ENCODE data around the gene AHRR. TPM values are rescaled to one million over a fixed set of nuclear protein-coding genes. Genes with fewer than 3 reads are reported as not detected.

The AHRR gene
- total RNA-seq, 1 experiment from 2014 or later, result 1.9 TPM

DNA sequence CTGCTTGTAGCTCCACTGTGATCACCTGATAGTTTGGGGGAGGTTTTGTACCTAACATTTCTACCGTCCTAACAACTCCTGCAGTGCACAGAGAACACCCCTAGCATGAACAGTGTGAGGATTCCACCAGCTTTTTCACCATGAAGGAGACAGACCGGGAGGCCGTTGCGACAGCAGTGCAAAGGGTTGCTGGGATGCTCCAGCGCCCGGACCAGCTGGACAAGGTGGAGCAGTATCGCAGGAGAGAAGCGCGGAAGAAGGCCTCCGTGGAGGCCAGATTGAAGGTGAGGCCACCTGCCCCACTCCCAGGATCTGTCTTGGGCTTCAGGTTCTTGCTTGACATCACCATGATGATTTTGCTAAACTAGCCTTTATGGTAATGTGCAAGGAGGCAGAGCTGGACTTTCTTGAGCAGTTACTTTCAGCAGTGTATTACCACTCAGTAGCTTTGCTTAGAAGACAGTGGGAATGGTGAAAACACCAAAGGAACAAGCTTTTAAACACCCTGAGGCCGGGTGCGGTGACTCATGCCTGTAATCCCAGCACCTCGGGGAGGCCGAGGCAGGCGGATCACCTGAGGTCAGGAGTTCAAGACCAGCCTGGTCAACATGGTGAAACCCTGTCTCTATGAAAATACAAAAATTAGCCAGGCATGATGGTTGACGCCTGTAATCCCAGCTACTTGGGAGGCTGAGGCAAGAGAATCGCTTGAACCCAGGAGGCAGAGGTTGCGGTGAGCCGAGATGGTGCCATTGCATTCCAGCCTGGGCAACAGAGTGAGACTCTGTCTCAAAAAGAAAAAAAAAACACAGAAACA is 124.8 kb downstream of the AHRR start:
- H3K9ac ChIP-seq (ENCODE audit: low read length), result no peak overlapping the region
- CTCF ChIA-PET, result interaction anchor here (0.6 to 1.2 kb wide), 9 partner anchors 23 to 247 kb away, joined by 3 to 9 read pairs (median 5); partner anchors contain the start of gene TPPP

DNA sequence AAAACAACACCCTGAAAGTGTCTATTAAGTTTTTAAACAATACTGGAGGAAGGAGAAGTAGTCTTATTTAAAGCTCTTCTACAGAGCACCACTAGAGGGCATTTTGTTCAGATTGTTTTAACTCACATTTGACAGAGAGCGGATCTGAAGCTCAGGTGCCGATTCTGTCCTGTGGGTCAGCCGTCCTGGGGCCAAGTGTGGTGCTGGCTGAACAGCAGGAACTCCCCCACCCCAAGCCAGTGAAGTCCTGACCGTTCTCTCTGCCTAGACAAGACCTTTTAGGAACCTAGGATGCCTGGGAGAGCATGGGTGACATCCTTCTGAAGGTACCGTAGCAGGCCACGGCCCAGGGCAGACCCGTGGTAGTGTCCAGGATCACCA is 125.4 kb downstream of the AHRR start:
- H4K20me1 ChIP-seq (ENCODE audit: low read length), result no peaks in the 10 kb centered on the region
- peak; percentile 66 for DNase-seq
- peak; percentile 16; the same call in 1 of the 2 replicates for ATAC-seq
- peaks cover 51% of the 10 kb centered on the region for H3K79me2 ChIP-seq (ENCODE audit: low read length)
- H3K9me3 ChIP-seq (ENCODE audit: low read length), result peaks cover 8% of the 10 kb centered on the region
- H3K4me1 ChIP-seq (ENCODE audit: insufficient read depth, low read length), result peaks cover 16% of the 10 kb centered on the region
- H3K4me2 ChIP-seq (ENCODE audit: low read length), result no peak overlapping the region
- no TSS peak for BruUV-seq (replicated peaks)
- H3K27ac ChIP-seq (ENCODE audit: low read length), result no peak overlapping the region
- ChIA-PET POLR2A (ENCODE audit: unreplicated experiment) (no interaction called here), CTCF (interaction anchor here (0.7 to 1.2 kb wide), 6 partner anchors 23 to 130 kb away, joined by 3 to 9 read pairs (median 4); no protein-coding TSS in a partner anchor)
- intact Hi-C loops (cut with micrococcal nuclease), result loop anchor here (10.0 kb wide), 1 partner anchor 168 kb away; the partner anchor contains the start of gene CEP72
- H2AFZ ChIP-seq (ENCODE audit: low read length), result no peak overlapping the region
- H3K9ac ChIP-seq (ENCODE audit: low read length), result no peak overlapping the region
- no peaks in the 10 kb centered on the region for H3K9me2 ChIP-seq (replicated peaks; ENCODE audit: low read length)
- H3K4me3 ChIP-seq (ENCODE audit: low read length), result no peak overlapping the region
- H3K36me3 ChIP-seq (ENCODE audit: low read depth, low read length), result peaks cover 54% of the 10 kb centered on the region
- no peaks in the 10 kb centered on the region for H3K27me3 ChIP-seq (ENCODE audit: low read length)
- no peaks in the 10 kb centered on the region for H3F3A ChIP-seq (ENCODE audit: low read length, unreplicated experiment)
- TF ChIP-seq CTCF (conservative IDR thresholded peaks at IDR 0.05; ENCODE audit: low read depth, low read length) (peak; percentile 72), EZH2 (IDR thresholded peaks at IDR 0.05; ENCODE audit: low read length, unreplicated experiment) (no peak)

More for the DNA sequence above, 124.8 kb downstream of the AHRR start:
- POLR2A ChIA-PET (ENCODE audit: unreplicated experiment), result no interaction called here
- intact Hi-C loops (cut with micrococcal nuclease), result loop anchor here (10.0 kb wide), 1 partner anchor 169 kb away; the partner anchor contains the start of gene CEP72
- H3K9me3 ChIP-seq (ENCODE audit: low read length), result peaks cover 2% of the 10 kb centered on the region
- no peak overlapping the region for H3K4me3 ChIP-seq (ENCODE audit: low read length)
- H3K27ac ChIP-seq (ENCODE audit: low read length), result no peak overlapping the region
- TF ChIP-seq CTCF (conservative IDR thresholded peaks at IDR 0.05; ENCODE audit: low read depth, low read length), result no peak
- TF ChIP-seq EZH2phosphoT487 (IDR thresholded peaks at IDR 0.05; ENCODE audit: borderline replicate concordance, low read length), result no peak
- no peak for TF ChIP-seq EZH2 (IDR thresholded peaks at IDR 0.05; ENCODE audit: low read length, unreplicated experiment)
- H2AFZ ChIP-seq (ENCODE audit: low read length), result no peak overlapping the region
- BruUV-seq (replicated peaks), result no TSS peak
- no peak for ATAC-seq
- no peak for DNase-seq
- no peaks in the 10 kb centered on the region for H4K20me1 ChIP-seq (ENCODE audit: low read length)
- peaks cover 18% of the 10 kb centered on the region for H3K4me1 ChIP-seq (ENCODE audit: insufficient read depth, low read length)
- no peaks in the 10 kb centered on the region for H3K27me3 ChIP-seq (ENCODE audit: low read length)
- H3K9me2 ChIP-seq (replicated peaks; ENCODE audit: low read length), result no peaks in the 10 kb centered on the region
- peaks cover 54% of the 10 kb centered on the region for H3K79me2 ChIP-seq (ENCODE audit: low read length)
- no peaks in the 10 kb centered on the region for H3F3A ChIP-seq (ENCODE audit: low read length, unreplicated experiment)
- H3K36me3 ChIP-seq (ENCODE audit: low read depth, low read length), result peaks cover 48% of the 10 kb centered on the region
- no peak overlapping the region for H3K4me2 ChIP-seq (ENCODE audit: low read length)

DNA sequence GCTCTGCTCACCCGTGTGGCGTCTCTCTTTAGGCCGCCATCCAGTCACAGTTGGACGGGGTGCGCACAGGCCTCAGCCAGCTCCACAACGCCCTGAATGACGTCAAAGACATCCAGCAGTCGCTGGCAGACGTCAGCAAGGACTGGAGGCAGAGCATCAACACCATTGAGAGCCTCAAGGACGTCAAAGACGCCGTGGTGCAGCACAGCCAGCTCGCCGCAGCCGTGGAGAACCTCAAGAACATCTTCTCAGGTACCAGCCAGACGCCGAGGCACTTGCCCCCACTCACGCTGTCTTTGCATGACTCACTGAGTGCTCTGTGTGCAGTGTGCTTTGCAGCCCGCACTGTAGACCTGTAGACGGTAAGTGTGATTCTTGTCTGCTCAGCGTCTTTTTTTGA is 126.0 kb downstream of the AHRR start:
- ChIA-PET CTCF (interaction anchor here (0.7 to 1.2 kb wide), 2 partner anchors 22 to 26 kb away, joined by 5 to 9 read pairs; no protein-coding TSS in a partner anchor), POLR2A (ENCODE audit: unreplicated experiment) (no interaction called here)
- Histone ChIP-seq H4K20me1 (ENCODE audit: low read length) (no peaks in the 10 kb centered on the region), H3K9ac (ENCODE audit: low read length) (no peak overlapping the region), H3K9me2 (replicated peaks; ENCODE audit: low read length) (no peaks in the 10 kb centered on the region), H3K4me1 (ENCODE audit: insufficient read depth, low read length) (peaks cover 10% of the 10 kb centered on the region; the same call in 1 of the 2 replicates), H3K79me2 (ENCODE audit: low read length) (peaks cover 50% of the 10 kb centered on the region), H3K9me3 (ENCODE audit: low read length) (peaks cover 14% of the 10 kb centered on the region), H3K4me3 (ENCODE audit: low read length) (no peak overlapping the region), H3K36me3 (ENCODE audit: low read depth, low read length) (peaks cover 61% of the 10 kb centered on the region), H2AFZ (ENCODE audit: low read length) (no peak overlapping the region), H3K27me3 (ENCODE audit: low read length) (no peaks in the 10 kb centered on the region), H3K4me2 (ENCODE audit: low read length) (no peak overlapping the region), H3F3A (ENCODE audit: low read length, unreplicated experiment) (no peaks in the 10 kb centered on the region), H3K27ac (ENCODE audit: low read length) (no peak overlapping the region)
- ATAC-seq (no peak), DNase-seq (no peak)
- TF ChIP-seq EZH2 (IDR thresholded peaks at IDR 0.05; ENCODE audit: low read length, unreplicated experiment) (no peak), CTCF (conservative IDR thresholded peaks at IDR 0.05; ENCODE audit: low read depth, low read length) (no peak)
- intact Hi-C loops (cut with micrococcal nuclease), result loop anchor here (10.0 kb wide), 1 partner anchor 167 kb away; the partner anchor contains the start of gene CEP72
- no TSS peak for BruUV-seq (replicated peaks)
